ENCODE data around the gene ZFAND3.

GRCh38 chr6:38021571-38021970 lies 202.0 kb downstream of the ZFAND3 start:
- TF ChIP-seq, protein P1, sequence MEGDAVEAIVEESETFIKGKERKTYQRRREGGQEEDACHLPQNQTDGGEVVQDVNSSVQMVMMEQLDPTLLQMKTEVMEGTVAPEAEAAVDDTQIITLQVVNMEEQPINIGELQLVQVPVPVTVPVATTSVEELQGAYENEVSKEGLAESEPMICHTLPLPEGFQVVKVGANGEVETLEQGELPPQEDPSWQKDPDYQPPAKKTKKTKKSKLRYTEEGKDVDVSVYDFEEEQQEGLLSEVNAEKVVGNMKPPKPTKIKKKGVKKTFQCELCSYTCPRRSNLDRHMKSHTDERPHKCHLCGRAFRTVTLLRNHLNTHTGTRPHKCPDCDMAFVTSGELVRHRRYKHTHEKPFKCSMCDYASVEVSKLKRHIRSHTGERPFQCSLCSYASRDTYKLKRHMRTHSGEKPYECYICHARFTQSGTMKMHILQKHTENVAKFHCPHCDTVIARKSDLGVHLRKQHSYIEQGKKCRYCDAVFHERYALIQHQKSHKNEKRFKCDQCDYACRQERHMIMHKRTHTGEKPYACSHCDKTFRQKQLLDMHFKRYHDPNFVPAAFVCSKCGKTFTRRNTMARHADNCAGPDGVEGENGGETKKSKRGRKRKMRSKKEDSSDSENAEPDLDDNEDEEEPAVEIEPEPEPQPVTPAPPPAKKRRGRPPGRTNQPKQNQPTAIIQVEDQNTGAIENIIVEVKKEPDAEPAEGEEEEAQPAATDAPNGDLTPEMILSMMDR (IDR thresholded peaks at IDR 0.05), result no peak
- no peak for TF ChIP-seq POLR2A (IDR thresholded peaks at IDR 0.05)

Measured in Peyer's patch (tissue), 4 donors.